GM23338 (cell line): ENCODE measurements around the gene MYRFL. TPM values are rescaled to one million over a fixed set of nuclear protein-coding genes. Genes with fewer than 3 reads are reported as not detected.

Source experiments
- ATAC-seq: fragments of 200-7000 bp; cut with Tn5 transposase; 3 replicates; pipeline ENCODE4 v1.9.1; 2020
- DNase-seq: peaks from one replicate; pipeline ENCODE4 v3.0.0-alpha.2; 2015; ENCODE audit warnings: low spot score
- H2AFZ ChIP-seq: fragments of 200-600 bp; sonication (generic); 2 replicates; pipeline ENCODE4 v1.8.0; 2016; ENCODE audit warnings: antibody characterized with exemption, mild to moderate bottlenecking, moderate library complexity
- H3F3A ChIP-seq: fragments of 200-600 bp; sonication (generic); replicated peaks from 2 replicates; pipeline ENCODE4 v1.8.0; 2017; ENCODE audit warnings: antibody characterized with exemption, mixed run types, low read depth
- H3K27ac ChIP-seq: fragments of 200-600 bp; sonication (generic); 2 replicates; pipeline ENCODE4 v1.6.1; 2016; ENCODE audit warnings: low read depth
- H3K27me3 ChIP-seq: fragments of 200-600 bp; sonication (generic); 2 replicates; pipeline ENCODE4 v1.8.0; 2016; ENCODE audit warnings: mild to moderate bottlenecking, mixed run types, moderate library complexity; ENCODE audit not compliant: insufficient read depth
- H3K36me3 ChIP-seq: fragments of 200-600 bp; sonication (generic); 2 replicates; pipeline ENCODE4 v1.8.0; 2016; ENCODE audit warnings: mild to moderate bottlenecking; ENCODE audit not compliant: insufficient read depth
- H3K4me1 ChIP-seq: fragments of 200-600 bp; sonication (generic); 2 replicates; pipeline ENCODE4 v1.8.0; 2016; ENCODE audit warnings: mild to moderate bottlenecking, moderate library complexity; ENCODE audit not compliant: insufficient read depth
- H3K4me2 ChIP-seq: fragments of 200-600 bp; sonication (generic); 2 replicates; pipeline ENCODE4 v1.7.1; 2017; ENCODE audit warnings: mixed run types
- H3K4me3 ChIP-seq: fragments of 200-600 bp; sonication (generic); 2 replicates; pipeline ENCODE4 v1.6.1; 2016; ENCODE audit warnings: mixed run types
- H3K79me2 ChIP-seq: fragments of 200-600 bp; sonication (generic); replicated peaks from 2 replicates; pipeline ENCODE4 v1.8.0; 2017; ENCODE audit warnings: mild to moderate bottlenecking; ENCODE audit not compliant: insufficient read depth
- H3K9me2 ChIP-seq: fragments of 200-600 bp; sonication (generic); 2 replicates; pipeline ENCODE4 v1.8.0; 2017; ENCODE audit not compliant: insufficient read depth
- H4K20me1 ChIP-seq: fragments of 200-600 bp; sonication (generic); replicated peaks from 2 replicates; pipeline ENCODE4 v1.8.0; 2017; ENCODE audit warnings: mild to moderate bottlenecking; ENCODE audit not compliant: insufficient read depth
- H3K27ac Mint-ChIP-seq: 2 replicates; pipeline ENCODE4 v1.8.0; 2020; ENCODE audit warnings: inconsistent platforms, mild to moderate bottlenecking, moderate library complexity, mixed read lengths
- H3K27me3 Mint-ChIP-seq: 3 replicates; pipeline ENCODE4 v1.8.0; 2022; ENCODE audit warnings: low read depth, mild to moderate bottlenecking, moderate library complexity, mixed read lengths, inconsistent platforms; ENCODE audit not compliant: insufficient read depth, poor library complexity
- H3K36me3 Mint-ChIP-seq: 3 replicates; pipeline ENCODE4 v1.8.0; 2021; ENCODE audit warnings: low read depth, mild to moderate bottlenecking, inconsistent platforms, moderate library complexity, mixed read lengths
- H3K4me1 Mint-ChIP-seq: 3 replicates; pipeline ENCODE4 v1.8.0; 2020; ENCODE audit warnings: mild to moderate bottlenecking, inconsistent platforms, mixed read lengths
- H3K4me3 Mint-ChIP-seq: 3 replicates; pipeline ENCODE4 v1.8.0; 2021; ENCODE audit warnings: moderate library complexity, mild to moderate bottlenecking, inconsistent platforms, mixed read lengths
- H3K9me3 Mint-ChIP-seq: 3 replicates; pipeline ENCODE4 v1.8.0; 2020; ENCODE audit warnings: moderate library complexity, mild to moderate bottlenecking, inconsistent platforms, mixed read lengths
- CREB1 ChIP-seq: fragments of 250-450 bp; sonication (Bioruptor Pico); IDR thresholded peaks from 2 replicates; pipeline ENCODE4 v1.5.0; 2020; ENCODE audit warnings: low read depth, mild to moderate bottlenecking, moderate library complexity
- CTCF ChIP-seq, 2 experiments: fragments of 200-600 bp in 1 of 2; sonication (generic) in 1 of 2; conservative IDR thresholded peaks; 2 replicates each; pipeline versions ENCODE4 v1.5.1 to v1.6.1; 2016 to 2017; ENCODE audit warnings: antibody characterized with exemption in 2 of 2, low read depth in 2 of 2, mild to moderate bottlenecking in 2 of 2, moderate library complexity in 1 of 2
- ETS1 ChIP-seq: IDR thresholded peaks from 2 replicates; pipeline ENCODE4 v1.6.1; 2016; ENCODE audit warnings: antibody characterized with exemption
- EZH2 ChIP-seq: fragments of 200-600 bp; sonication (generic); IDR thresholded peaks from one replicate; pipeline ENCODE4 v1.8.0; 2017; ENCODE audit warnings: antibody characterized with exemption, mild to moderate bottlenecking, low read depth; ENCODE audit not compliant: unreplicated experiment
- EZH2phosphoT487 ChIP-seq: fragments of 200-600 bp; sonication (generic); IDR thresholded peaks from one replicate; pipeline ENCODE4 v1.8.1; 2018; ENCODE audit warnings: antibody characterized with exemption; ENCODE audit not compliant: unreplicated experiment
- JUNB ChIP-seq: IDR thresholded peaks from one replicate; pipeline ENCODE4 v1.6.1; 2016; ENCODE audit warnings: antibody characterized with exemption; ENCODE audit not compliant: unreplicated experiment
- NANOG ChIP-seq: IDR thresholded peaks from 2 replicates; pipeline ENCODE4 v1.6.1; 2016; ENCODE audit warnings: antibody characterized with exemption, borderline replicate concordance
- POLR2AphosphoS5 ChIP-seq: IDR thresholded peaks from 2 replicates; pipeline ENCODE4 v1.6.1; 2016; ENCODE audit warnings: antibody characterized with exemption, low read depth
- REST ChIP-seq: IDR thresholded peaks from one replicate; pipeline ENCODE4 v1.6.1; 2018; ENCODE audit warnings: antibody characterized with exemption; ENCODE audit not compliant: unreplicated experiment
- STAT1 ChIP-seq: IDR thresholded peaks from one replicate; pipeline ENCODE4 v1.6.1; 2016; ENCODE audit warnings: antibody characterized with exemption; ENCODE audit not compliant: unreplicated experiment
- ZNF114 ChIP-seq: fragments of 250-450 bp; sonication (Bioruptor Pico); IDR thresholded peaks from 2 replicates; pipeline ENCODE4 v1.5.0; 2020; ENCODE audit warnings: mild to moderate bottlenecking, moderate library complexity
- ZNF331 ChIP-seq: fragments of 250-450 bp; sonication (Bioruptor Pico); IDR thresholded peaks from 2 replicates; pipeline ENCODE4 v1.5.0; 2020; ENCODE audit warnings: low read depth, mild to moderate bottlenecking, moderate library complexity
- ZNF462 ChIP-seq: fragments of 250-450 bp; sonication (Bioruptor Pico); IDR thresholded peaks from 2 replicates; pipeline ENCODE4 v1.5.0; 2020; ENCODE audit warnings: mild to moderate bottlenecking, moderate library complexity
- polyA plus RNA-seq: library from polyadenylated mRNA; unstranded; fragments of >200 nt; fragmentation: Nextera tagmentation; extraction: Ambion mirVana; gene quantifications from 2 replicates; pipeline ENCODE4 v1.2.1, GENCODE V29; 2016
- total RNA-seq: library from RNA; depleted of rRNA; stranded (reverse); fragments of >200 nt; shearing (Covaris generic); gene quantifications from 2 replicates; pipeline ENCODE4 v1.2.3, GENCODE V29; 2014

The MYRFL gene
- total and polyA plus RNA-seq, 2 experiments from 2014 or later, result 2.3 to 2.8 TPM

- no peaks in the 10 kb centered on the region for H3K9me2 ChIP-seq
- no peaks in the 10 kb centered on the region for H3K36me3 ChIP-seq
- H4K20me1 ChIP-seq, result no peaks in the 10 kb centered on the region
- no peak overlapping the region for H3K4me3 Mint-ChIP-seq
- H3K79me2 ChIP-seq, result no peaks in the 10 kb centered on the region
- DNase-seq (no peak), ATAC-seq (no peak)
- H3K4me2 ChIP-seq, result no peak overlapping the region
- H3K27me3 ChIP-seq, result no peaks in the 10 kb centered on the region
- H2AFZ ChIP-seq, result no peak overlapping the region
- H3K4me3 ChIP-seq, result no peak overlapping the region
- no peaks in the 10 kb centered on the region for H3K4me1 ChIP-seq
- no peaks in the 10 kb centered on the region for H3K36me3 Mint-ChIP-seq
- no peaks in the 10 kb centered on the region for H3K27me3 Mint-ChIP-seq
- TF ChIP-seq JUNB (no peak), EZH2 (no peak), NANOG (no peak), ZNF114 (CRISPR knock-in tag) (no peak), REST (no peak), EZH2phosphoT487 (no peak), ZNF462 (no peak), STAT1 (no peak), CREB1 (CRISPR knock-in tag) (no peak), CTCF (conservative IDR thresholded peaks at IDR 0.05; ENCODE audit: low read depth in 2 of 2) (no peak), POLR2AphosphoS5 (no peak), ETS1 (no peak), ZNF331 (CRISPR knock-in tag) (no peak)
- H3K9me3 Mint-ChIP-seq, result no peaks in the 10 kb centered on the region
- H3K27ac ChIP-seq, result no peak overlapping the region
- no peak overlapping the region for H3K27ac Mint-ChIP-seq
- no peaks in the 10 kb centered on the region for H3F3A ChIP-seq
- no peaks in the 10 kb centered on the region for H3K4me1 Mint-ChIP-seq
These were observed 10.1 kb downstream of the MYRFL start for GRCh38 chr12:69835081-69835480.
